ENCODE measurements around the gene TRPM1. TPM values are rescaled to one million over a fixed set of nuclear protein-coding genes. Genes with fewer than 3 reads are reported as not detected.

Gene TRPM1
- total RNA-seq (not detected), polyA plus RNA-seq (under 1 TPM in 1 of 3 donors, not detected in 2; 0.03 TPM)
- long read RNA-seq, donor 1, result 0 reads
- long read RNA-seq, donor 2, result 0 reads

DNA sequence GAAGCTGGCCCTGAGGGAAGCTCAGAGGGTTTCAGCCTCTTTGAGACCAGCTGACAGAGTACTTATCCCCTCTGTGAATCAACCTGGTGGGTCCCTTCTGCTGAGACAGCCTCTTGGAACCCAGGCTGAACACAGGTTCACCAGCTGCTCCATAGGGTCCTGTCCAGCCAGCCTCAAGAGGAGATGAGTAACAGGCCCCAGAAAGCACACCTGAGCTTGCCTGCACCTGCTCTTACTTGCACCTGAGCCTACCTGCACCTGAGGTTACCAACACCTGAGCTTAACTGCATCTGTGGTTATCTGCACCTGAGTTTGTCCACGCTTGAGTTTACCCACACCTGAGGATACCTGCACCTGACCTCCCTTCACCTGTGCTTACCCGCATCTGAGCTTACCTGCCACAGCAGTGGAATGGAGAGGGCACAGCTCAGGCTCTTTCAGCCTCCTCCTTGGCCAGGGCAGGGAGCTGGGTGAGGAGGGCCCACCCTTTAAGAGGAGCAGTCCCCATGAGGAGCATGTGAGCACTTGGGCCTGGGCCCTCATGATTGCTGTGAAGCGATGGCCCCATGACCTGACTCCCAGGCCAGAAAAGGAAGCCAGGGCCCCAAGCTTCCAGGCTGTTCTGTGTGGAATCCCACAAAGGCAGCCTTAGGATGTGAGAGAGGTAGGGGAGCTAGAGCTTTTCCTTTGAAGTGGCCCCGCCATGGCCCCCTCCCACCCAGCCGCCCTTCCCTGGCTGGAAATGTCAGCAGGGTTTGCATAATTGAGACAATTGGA is at the start of gene TRPM1:
TSS of gene TRPM1 (minus strand) at position 464 of the 777 bp plus-strand sequence. CDS start 20,370 bp downstream, outside the sequence.
- no peak for ATAC-seq
- H3K27ac ChIP-seq, result no peak within 1 kb of the TSS
- 81 to 88% (median 87%) methylated on average over 5 of the region's 5 CpGs for WGBS, 3 donors
- H3K4me1 ChIP-seq, result no peaks in the 10 kb centered on the region
- no peaks in the 10 kb centered on the region for H3K36me3 ChIP-seq (ENCODE audit: insufficient read depth in 1 of 2, low read depth in 1 of 2)
- H3K27me3 ChIP-seq (ENCODE audit: insufficient read depth in 3 of 3, low read length in 2 of 3), result no peaks in the 10 kb centered on the region
- intact Hi-C loops (cut with DNase I), result loop anchor here in 1 of 2 donors (5.0 kb wide), 1 partner anchor 54 kb away; no protein-coding TSS in a partner anchor
- DNase-seq, result no peak
- H3K4me3 ChIP-seq, result no peak within 1 kb of the TSS
- TF ChIP-seq, protein P1, sequence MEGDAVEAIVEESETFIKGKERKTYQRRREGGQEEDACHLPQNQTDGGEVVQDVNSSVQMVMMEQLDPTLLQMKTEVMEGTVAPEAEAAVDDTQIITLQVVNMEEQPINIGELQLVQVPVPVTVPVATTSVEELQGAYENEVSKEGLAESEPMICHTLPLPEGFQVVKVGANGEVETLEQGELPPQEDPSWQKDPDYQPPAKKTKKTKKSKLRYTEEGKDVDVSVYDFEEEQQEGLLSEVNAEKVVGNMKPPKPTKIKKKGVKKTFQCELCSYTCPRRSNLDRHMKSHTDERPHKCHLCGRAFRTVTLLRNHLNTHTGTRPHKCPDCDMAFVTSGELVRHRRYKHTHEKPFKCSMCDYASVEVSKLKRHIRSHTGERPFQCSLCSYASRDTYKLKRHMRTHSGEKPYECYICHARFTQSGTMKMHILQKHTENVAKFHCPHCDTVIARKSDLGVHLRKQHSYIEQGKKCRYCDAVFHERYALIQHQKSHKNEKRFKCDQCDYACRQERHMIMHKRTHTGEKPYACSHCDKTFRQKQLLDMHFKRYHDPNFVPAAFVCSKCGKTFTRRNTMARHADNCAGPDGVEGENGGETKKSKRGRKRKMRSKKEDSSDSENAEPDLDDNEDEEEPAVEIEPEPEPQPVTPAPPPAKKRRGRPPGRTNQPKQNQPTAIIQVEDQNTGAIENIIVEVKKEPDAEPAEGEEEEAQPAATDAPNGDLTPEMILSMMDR (IDR thresholded peaks at IDR 0.05), result no peak
- no peaks in the 10 kb centered on the region for H3K9me3 ChIP-seq

DNA sequence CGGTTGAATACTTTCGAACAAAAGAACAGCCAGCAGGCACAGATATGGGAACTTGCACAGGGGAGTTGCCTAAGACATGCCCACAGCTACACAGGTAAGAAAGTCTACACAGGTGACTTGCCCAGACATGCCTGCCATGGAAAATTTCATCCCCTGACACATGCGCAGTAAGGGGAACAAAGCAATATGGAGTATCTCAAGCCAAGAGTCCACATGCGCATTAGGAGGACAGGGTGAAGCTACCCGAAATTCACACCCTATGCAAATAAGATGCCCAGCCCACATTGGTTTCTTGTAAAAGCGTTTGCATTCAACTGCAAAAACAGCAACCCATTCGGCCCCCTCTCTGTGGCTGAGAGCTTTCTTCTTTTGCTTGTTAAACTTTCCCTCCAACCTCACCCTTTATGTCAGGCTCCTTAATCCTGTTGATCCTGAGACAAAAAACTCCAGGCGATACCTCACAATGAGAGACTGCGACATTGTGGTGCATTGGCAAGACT is 49.3 kb upstream of the TRPM1 start:
- no peak overlapping the region for H3K27ac ChIP-seq
- intact Hi-C loops (cut with DNase I), result no loop called here
- H3K27me3 ChIP-seq (ENCODE audit: insufficient read depth in 3 of 3, low read length in 2 of 3), result peaks cover 0 to 1% (median 0%) of the 10 kb centered on the region in 3 donors
- no peak for ATAC-seq
- no peak overlapping the region for H3K4me3 ChIP-seq
- DNase-seq, result no peak
- H3K36me3 ChIP-seq (ENCODE audit: insufficient read depth in 1 of 2, low read depth in 1 of 2), result no peaks in the 10 kb centered on the region
- no peaks in the 10 kb centered on the region for H3K4me1 ChIP-seq
- no peaks in the 10 kb centered on the region for H3K9me3 ChIP-seq
- WGBS, 3 donors, result 70 to 73% (median 71%) methylated on average over 9 of the region's 9 CpGs
- TF ChIP-seq, protein P1 (IDR thresholded peaks at IDR 0.05), result no peak

DNA sequence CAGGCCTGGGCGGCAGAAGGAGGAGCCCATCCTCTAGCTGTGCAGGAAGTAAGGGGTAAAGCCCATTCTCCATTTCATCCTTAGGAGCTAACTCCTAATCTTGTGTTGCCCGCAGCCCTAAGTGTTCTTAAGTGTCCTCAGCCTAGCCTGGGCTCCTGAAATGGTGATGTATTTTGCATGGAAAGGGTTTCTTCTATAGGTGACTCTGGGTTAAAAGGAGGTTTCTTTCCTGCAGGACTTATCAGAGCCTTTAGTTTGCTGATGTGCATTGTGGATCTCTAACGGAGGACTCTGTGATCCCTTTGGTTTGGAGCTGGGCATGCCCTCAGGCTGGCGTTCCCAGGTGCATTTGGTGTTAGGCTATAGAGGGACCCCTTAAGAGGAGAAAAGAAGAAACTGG is 48.5 kb upstream of the TRPM1 start:
- ATAC-seq, result no peak

DNA sequence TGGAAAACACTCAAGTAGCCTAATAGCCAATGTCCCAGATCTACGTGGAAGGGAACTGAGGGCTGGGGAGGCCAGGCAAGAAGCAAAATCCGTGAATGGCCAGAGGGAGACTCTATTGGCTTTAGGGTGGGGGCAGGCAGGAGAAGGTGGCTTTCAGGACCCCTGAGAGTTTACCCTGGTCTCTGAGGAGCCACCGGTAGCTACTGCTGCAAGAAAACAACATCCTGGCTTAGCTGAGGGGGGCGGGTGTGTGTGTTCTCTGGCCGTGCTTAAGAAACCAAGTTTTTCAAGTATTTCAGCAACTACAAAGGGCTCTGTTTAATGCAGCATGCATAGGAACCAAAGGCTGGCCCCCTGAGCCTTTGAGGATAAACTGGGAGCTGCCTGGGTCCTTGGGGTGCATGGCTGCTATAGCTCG is 47.6 kb upstream of the TRPM1 start:
- TF ChIP-seq, protein P1 (IDR thresholded peaks at IDR 0.05), result no peak
- H3K27ac ChIP-seq, result no peak overlapping the region

More for the DNA sequence above, 48.5 kb upstream of the TRPM1 start:
- TF ChIP-seq, protein P1 (IDR thresholded peaks at IDR 0.05), result no peak
- intact Hi-C loops (cut with DNase I), result no loop called here
- Histone ChIP-seq H3K9me3 (no peaks in the 10 kb centered on the region), H3K4me1 (no peaks in the 10 kb centered on the region), H3K36me3 (ENCODE audit: insufficient read depth in 1 of 2, low read depth in 1 of 2) (no peaks in the 10 kb centered on the region), H3K27ac (no peak overlapping the region), H3K4me3 (no peak overlapping the region), H3K27me3 (ENCODE audit: insufficient read depth in 3 of 3, low read length in 2 of 3) (peaks cover 0 to 1% (median 0%) of the 10 kb centered on the region in 3 donors)
- 90 to 95% (median 92%) methylated on average over 4 of the region's 4 CpGs for WGBS, 3 donors
- DNase-seq, result no peak

More for the DNA sequence above, 47.6 kb upstream of the TRPM1 start:
- Histone ChIP-seq H3K4me3 (no peak overlapping the region), H3K36me3 (ENCODE audit: insufficient read depth in 1 of 2, low read depth in 1 of 2) (no peaks in the 10 kb centered on the region), H3K4me1 (no peaks in the 10 kb centered on the region), H3K27me3 (ENCODE audit: insufficient read depth in 3 of 3, low read length in 2 of 3) (peaks cover 0 to 1% (median 0%) of the 10 kb centered on the region in 3 donors), H3K9me3 (no peaks in the 10 kb centered on the region)
- DNase-seq (no peak), ATAC-seq (no peak)
- 43 to 46% (median 45%) methylated on average over 6 of the region's 6 CpGs for WGBS, 3 donors
- intact Hi-C loops (cut with DNase I), result no loop called here
